H1 (cell line): ENCODE results near the gene SRSF9. TPM values are rescaled to one million over a fixed set of nuclear protein-coding genes. Genes with fewer than 3 reads are reported as not detected.

Experiments used
- CBX5 ChIP-seq: fragments of 300-800, 300-1000 bp; sonication (generic); IDR thresholded peaks from 2 replicates; pipeline ENCODE4 v1.7.1; 2016; ENCODE audit warnings: antibody characterized with exemption, low read length, low read depth
- CHD1 ChIP-seq: IDR thresholded peaks from 2 replicates; pipeline ENCODE4 v1.6.1; 2012; ENCODE audit warnings: low read depth, low read length, improper control_type of control experiment
- KDM1A ChIP-seq: fragments of 200-600, 300-600 bp; sonication (generic); IDR thresholded peaks from 2 replicates; pipeline ENCODE4 v1.7.1; 2016; ENCODE audit warnings: mild to moderate bottlenecking, low read length, borderline replicate concordance
- NRF1 ChIP-seq: IDR thresholded peaks from 2 replicates; pipeline ENCODE4 v1.6.1; 2011; ENCODE audit warnings: mild to moderate bottlenecking, low read depth, low read length, improper control_type of control experiment
- PHF8 ChIP-seq: fragments of 200-600 bp; sonication (generic); conservative IDR thresholded peaks from 2 replicates; pipeline ENCODE4 v1.7.1; 2012; ENCODE audit warnings: low read depth, mild to moderate bottlenecking, inconsistent platforms, low read length, moderate library complexity
- RFX5 ChIP-seq: IDR thresholded peaks from 2 replicates; pipeline ENCODE4 v1.6.1; 2011; ENCODE audit warnings: low read depth, low read length, improper control_type of control experiment, borderline replicate concordance
- RNF2 ChIP-seq: fragments of 200-900, 300-1000 bp; sonication (generic); IDR thresholded peaks from 2 replicates; pipeline ENCODE4 v1.7.1; 2016; ENCODE audit warnings: borderline replicate concordance, low read depth, mild to moderate bottlenecking, antibody characterized with exemption, low read length; ENCODE audit not compliant: poor library complexity, severe bottlenecking; ENCODE audit errors: missing control alignments
- RXRA ChIP-seq: IDR thresholded peaks from 2 replicates; pipeline ENCODE4 v1.6.1; 2011; ENCODE audit warnings: low read depth, mild to moderate bottlenecking, low read length, moderate library complexity; ENCODE audit not compliant: insufficient read depth
- SP4 ChIP-seq: IDR thresholded peaks from 2 replicates; pipeline ENCODE4 v1.6.1; 2012; ENCODE audit warnings: low read length, inconsistent platforms
- polyA plus RNA-seq, 7 experiments: library from polyadenylated mRNA; depleted of rRNA in 3 of 7; stranded (reverse) in 5 of 7; unstranded in 2 of 7; fragments of >200 nt in 5 of 7; fragments of 200-250 nt in 2 of 7; gene quantifications; 1 replicate in 5 of 7; 2 replicates in 1 of 7; 4 replicates in 1 of 7; pipeline versions ENCODE4 v1.2.1 to v1.2.3, GENCODE V29; 2011 to 2013; ENCODE audit warnings: missing spikeins in 2 of 7, mixed read lengths in 2 of 7
- total RNA-seq: library from RNA; stranded (reverse); fragmentation: NEBNext Ultra II Directional; extraction: Animal tissue kit (Norgen Biotek cat#: 25700); gene quantifications from 2 replicates; pipeline ENCODE4 v1.2.1, GENCODE V29; 2021
- TF ChIP-seq, protein P1 (sequence below): fragments of 300-600 bp; sonication (generic); IDR thresholded peaks from 2 replicates; pipeline ENCODE4 v1.7.1; 2012; ENCODE audit warnings: low read length, moderate library complexity, mild to moderate bottlenecking, inconsistent platforms; ENCODE audit not compliant: insufficient replicate concordance
- TF ChIP-seq, protein P2 (sequence below): IDR thresholded peaks from 2 replicates; pipeline ENCODE4 v1.6.1; 2012; ENCODE audit warnings: inconsistent platforms

Gene SRSF9
- total and polyA plus RNA-seq, 2 of the 8 experiments (the other 6 are each of a cell fraction or from before 2014, with no cell fraction given) = 172 to 304 TPM

DNA sequence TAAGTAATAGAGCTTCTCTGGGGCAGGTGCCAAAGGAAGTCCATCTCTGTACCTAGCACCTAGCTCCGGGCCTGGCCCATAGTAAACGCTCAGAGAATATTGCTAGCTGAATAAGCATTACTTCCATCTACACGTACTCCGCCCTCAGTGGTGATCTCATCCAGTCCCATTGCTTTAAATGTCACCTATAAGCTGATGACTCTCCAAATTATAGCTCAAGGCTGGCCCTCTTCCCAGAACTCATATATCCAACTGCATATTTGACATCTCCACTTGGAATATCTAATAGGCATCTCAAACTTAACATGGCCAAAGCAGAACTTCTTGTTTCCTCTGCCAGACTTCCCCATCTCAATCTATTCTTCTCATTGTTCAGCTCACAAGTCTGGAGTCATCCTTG, 19.5 kb upstream of the SRSF9 start (continued):
- TF ChIP-seq, protein P1, sequence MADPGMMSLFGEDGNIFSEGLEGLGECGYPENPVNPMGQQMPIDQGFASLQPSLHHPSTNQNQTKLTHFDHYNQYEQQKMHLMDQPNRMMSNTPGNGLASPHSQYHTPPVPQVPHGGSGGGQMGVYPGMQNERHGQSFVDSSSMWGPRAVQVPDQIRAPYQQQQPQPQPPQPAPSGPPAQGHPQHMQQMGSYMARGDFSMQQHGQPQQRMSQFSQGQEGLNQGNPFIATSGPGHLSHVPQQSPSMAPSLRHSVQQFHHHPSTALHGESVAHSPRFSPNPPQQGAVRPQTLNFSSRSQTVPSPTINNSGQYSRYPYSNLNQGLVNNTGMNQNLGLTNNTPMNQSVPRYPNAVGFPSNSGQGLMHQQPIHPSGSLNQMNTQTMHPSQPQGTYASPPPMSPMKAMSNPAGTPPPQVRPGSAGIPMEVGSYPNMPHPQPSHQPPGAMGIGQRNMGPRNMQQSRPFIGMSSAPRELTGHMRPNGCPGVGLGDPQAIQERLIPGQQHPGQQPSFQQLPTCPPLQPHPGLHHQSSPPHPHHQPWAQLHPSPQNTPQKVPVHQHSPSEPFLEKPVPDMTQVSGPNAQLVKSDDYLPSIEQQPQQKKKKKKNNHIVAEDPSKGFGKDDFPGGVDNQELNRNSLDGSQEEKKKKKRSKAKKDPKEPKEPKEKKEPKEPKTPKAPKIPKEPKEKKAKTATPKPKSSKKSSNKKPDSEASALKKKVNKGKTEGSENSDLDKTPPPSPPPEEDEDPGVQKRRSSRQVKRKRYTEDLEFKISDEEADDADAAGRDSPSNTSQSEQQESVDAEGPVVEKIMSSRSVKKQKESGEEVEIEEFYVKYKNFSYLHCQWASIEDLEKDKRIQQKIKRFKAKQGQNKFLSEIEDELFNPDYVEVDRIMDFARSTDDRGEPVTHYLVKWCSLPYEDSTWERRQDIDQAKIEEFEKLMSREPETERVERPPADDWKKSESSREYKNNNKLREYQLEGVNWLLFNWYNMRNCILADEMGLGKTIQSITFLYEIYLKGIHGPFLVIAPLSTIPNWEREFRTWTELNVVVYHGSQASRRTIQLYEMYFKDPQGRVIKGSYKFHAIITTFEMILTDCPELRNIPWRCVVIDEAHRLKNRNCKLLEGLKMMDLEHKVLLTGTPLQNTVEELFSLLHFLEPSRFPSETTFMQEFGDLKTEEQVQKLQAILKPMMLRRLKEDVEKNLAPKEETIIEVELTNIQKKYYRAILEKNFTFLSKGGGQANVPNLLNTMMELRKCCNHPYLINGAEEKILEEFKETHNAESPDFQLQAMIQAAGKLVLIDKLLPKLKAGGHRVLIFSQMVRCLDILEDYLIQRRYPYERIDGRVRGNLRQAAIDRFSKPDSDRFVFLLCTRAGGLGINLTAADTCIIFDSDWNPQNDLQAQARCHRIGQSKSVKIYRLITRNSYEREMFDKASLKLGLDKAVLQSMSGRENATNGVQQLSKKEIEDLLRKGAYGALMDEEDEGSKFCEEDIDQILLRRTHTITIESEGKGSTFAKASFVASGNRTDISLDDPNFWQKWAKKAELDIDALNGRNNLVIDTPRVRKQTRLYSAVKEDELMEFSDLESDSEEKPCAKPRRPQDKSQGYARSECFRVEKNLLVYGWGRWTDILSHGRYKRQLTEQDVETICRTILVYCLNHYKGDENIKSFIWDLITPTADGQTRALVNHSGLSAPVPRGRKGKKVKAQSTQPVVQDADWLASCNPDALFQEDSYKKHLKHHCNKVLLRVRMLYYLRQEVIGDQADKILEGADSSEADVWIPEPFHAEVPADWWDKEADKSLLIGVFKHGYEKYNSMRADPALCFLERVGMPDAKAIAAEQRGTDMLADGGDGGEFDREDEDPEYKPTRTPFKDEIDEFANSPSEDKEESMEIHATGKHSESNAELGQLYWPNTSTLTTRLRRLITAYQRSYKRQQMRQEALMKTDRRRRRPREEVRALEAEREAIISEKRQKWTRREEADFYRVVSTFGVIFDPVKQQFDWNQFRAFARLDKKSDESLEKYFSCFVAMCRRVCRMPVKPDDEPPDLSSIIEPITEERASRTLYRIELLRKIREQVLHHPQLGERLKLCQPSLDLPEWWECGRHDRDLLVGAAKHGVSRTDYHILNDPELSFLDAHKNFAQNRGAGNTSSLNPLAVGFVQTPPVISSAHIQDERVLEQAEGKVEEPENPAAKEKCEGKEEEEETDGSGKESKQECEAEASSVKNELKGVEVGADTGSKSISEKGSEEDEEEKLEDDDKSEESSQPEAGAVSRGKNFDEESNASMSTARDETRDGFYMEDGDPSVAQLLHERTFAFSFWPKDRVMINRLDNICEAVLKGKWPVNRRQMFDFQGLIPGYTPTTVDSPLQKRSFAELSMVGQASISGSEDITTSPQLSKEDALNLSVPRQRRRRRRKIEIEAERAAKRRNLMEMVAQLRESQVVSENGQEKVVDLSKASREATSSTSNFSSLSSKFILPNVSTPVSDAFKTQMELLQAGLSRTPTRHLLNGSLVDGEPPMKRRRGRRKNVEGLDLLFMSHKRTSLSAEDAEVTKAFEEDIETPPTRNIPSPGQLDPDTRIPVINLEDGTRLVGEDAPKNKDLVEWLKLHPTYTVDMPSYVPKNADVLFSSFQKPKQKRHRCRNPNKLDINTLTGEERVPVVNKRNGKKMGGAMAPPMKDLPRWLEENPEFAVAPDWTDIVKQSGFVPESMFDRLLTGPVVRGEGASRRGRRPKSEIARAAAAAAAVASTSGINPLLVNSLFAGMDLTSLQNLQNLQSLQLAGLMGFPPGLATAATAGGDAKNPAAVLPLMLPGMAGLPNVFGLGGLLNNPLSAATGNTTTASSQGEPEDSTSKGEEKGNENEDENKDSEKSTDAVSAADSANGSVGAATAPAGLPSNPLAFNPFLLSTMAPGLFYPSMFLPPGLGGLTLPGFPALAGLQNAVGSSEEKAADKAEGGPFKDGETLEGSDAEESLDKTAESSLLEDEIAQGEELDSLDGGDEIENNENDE = no peak
- TF ChIP-seq RNF2 = no peak
- TF ChIP-seq PHF8 = no peak
- no peak for TF ChIP-seq NRF1
- TF ChIP-seq CBX5 = no peak
- no peak for TF ChIP-seq SP4
- TF ChIP-seq KDM1A = no peak
- TF ChIP-seq CHD1 = no peak
- TF ChIP-seq, protein P2, sequence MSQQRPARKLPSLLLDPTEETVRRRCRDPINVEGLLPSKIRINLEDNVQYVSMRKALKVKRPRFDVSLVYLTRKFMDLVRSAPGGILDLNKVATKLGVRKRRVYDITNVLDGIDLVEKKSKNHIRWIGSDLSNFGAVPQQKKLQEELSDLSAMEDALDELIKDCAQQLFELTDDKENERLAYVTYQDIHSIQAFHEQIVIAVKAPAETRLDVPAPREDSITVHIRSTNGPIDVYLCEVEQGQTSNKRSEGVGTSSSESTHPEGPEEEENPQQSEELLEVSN = no peak
- TF ChIP-seq RFX5 = no peak
- no peak for TF ChIP-seq RXRA
